H1 (cell line): ENCODE data around the gene URAD. TPM values are rescaled to one million over a fixed set of nuclear protein-coding genes. Genes with fewer than 3 reads are reported as not detected.

ENCODE experiments used
- CTCF ChIA-PET: fragments of 300-600 bp; sonication (Branson Sonifier 250); formaldehyde crosslinking; loops from one replicate; lab custom pipeline; 2021; ENCODE audit not compliant: partially characterized antibody; lab: Charles Lee
- POLR2A ChIA-PET: fragments of 300-600 bp; sonication (Branson Sonifier 250); formaldehyde crosslinking; loops from one replicate; lab custom pipeline; 2021; ENCODE audit warnings: inconsistent platforms; ENCODE audit not compliant: partially characterized antibody; lab: Charles Lee
- DNase-seq, 2 experiments: peaks; one replicate each; pipeline versions ENCODE4 v3.0.0 to v3.0.0-alpha.2; 2010 to 2022; ENCODE audit warnings: low spot score in 2 of 2, low read depth in 1 of 2, mixed read lengths in 1 of 2
- FAIRE-seq: peaks from 2 replicates; lab custom pipeline; 2011; peaks lifted over from hg19 to GRCh38; lab: Jason Lieb, UNC
- H2AFZ ChIP-seq: 2 replicates; pipeline ENCODE4 v1.8.1; 2012; ENCODE audit warnings: low read length, inconsistent platforms
- H2AK5ac ChIP-seq: 2 replicates; pipeline ENCODE4 v1.6.1; 2013; ENCODE audit warnings: low read depth, low read length
- H2BK120ac ChIP-seq: replicated peaks from 2 replicates; pipeline ENCODE3; 2013; ENCODE audit warnings: low read depth, low read length, inconsistent platforms
- H2BK12ac ChIP-seq: 2 replicates; pipeline ENCODE4 v1.6.1; 2013; ENCODE audit warnings: low read depth, low read length
- H2BK15ac ChIP-seq: 2 replicates; pipeline ENCODE4 v1.6.1; 2013; ENCODE audit warnings: low read length
- H2BK20ac ChIP-seq: 2 replicates; pipeline ENCODE4 v1.6.1; 2013; ENCODE audit warnings: low read length
- H2BK5ac ChIP-seq: 2 replicates; pipeline ENCODE4 v1.6.1; 2013; ENCODE audit warnings: low read depth, low read length
- H3K14ac ChIP-seq: 2 replicates; pipeline ENCODE4 v1.6.1; 2013; ENCODE audit warnings: inconsistent platforms; ENCODE audit not compliant: insufficient read length
- H3K18ac ChIP-seq: 2 replicates; pipeline ENCODE4 v1.6.1; 2013; ENCODE audit warnings: low read length; ENCODE audit errors: extremely low read depth
- H3K23ac ChIP-seq: 2 replicates; pipeline ENCODE4 v1.6.1; 2013; ENCODE audit warnings: inconsistent platforms; ENCODE audit not compliant: insufficient read length
- H3K23me2 ChIP-seq: 2 replicates; pipeline ENCODE4 v1.6.1; 2013; ENCODE audit warnings: low read depth, low read length
- H3K27ac ChIP-seq: 2 replicates; pipeline ENCODE4 v1.6.1; 2011; ENCODE audit warnings: low read depth, low read length, inconsistent platforms
- H3K27me3 ChIP-seq, 4 experiments: replicated peaks in 1 of 4; 1 replicate in 1 of 4; 2 replicates in 3 of 4; pipeline versions ENCODE4 v1.6.1 to v1.8.1; 2011 to 2013; ENCODE audit warnings: low read length in 3 of 4, mild to moderate bottlenecking in 3 of 4, inconsistent platforms in 2 of 4, mixed read lengths in 2 of 4, moderate library complexity in 1 of 4; ENCODE audit not compliant: control insufficient read depth in 3 of 4, insufficient read depth in 3 of 4; ENCODE audit errors: extremely low read depth in 1 of 4
- H3K36me3 ChIP-seq, 4 experiments: 2 replicates each; pipeline versions ENCODE4 v1.6.1 to v1.8.1; 2011 to 2013; ENCODE audit warnings: mild to moderate bottlenecking in 4 of 4, low read length in 3 of 4, moderate library complexity in 2 of 4, control low read depth in 1 of 4, inconsistent platforms in 1 of 4; ENCODE audit not compliant: insufficient read depth in 4 of 4, control insufficient read depth in 2 of 4
- H3K4ac ChIP-seq: replicated peaks from 2 replicates; pipeline ENCODE3; 2013; ENCODE audit warnings: low read length, low read depth, mixed read lengths, inconsistent platforms; ENCODE audit not compliant: insufficient read length
- H3K4me1 ChIP-seq, 4 experiments: replicated peaks in 1 of 4; 1 replicate in 1 of 4; 2 replicates in 3 of 4; pipeline versions ENCODE4 v1.6.1 to v1.8.1; 2011 to 2013; ENCODE audit warnings: low read length in 3 of 4, inconsistent platforms in 2 of 4, mixed read lengths in 1 of 4; ENCODE audit not compliant: insufficient read depth in 4 of 4, control insufficient read depth in 3 of 4
- H3K4me2 ChIP-seq, 2 experiments: 2 replicates each; pipeline versions ENCODE4 v1.6.1 to v1.8.1; 2011 to 2013; ENCODE audit warnings: low read depth in 2 of 2, low read length in 2 of 2, control low read depth in 1 of 2, inconsistent platforms in 1 of 2, mild to moderate bottlenecking in 1 of 2; ENCODE audit not compliant: insufficient read depth in 1 of 2
- H3K4me3 ChIP-seq, 4 experiments: fragments of 200-600, 300-600 bp in 1 of 4; sonication (generic), shearing (Covaris generic), sonication (Bioruptor Twin) in 1 of 4; 2 replicates each; pipeline versions ENCODE4 v1.5.1 to v1.8.1; 2011 to 2016; ENCODE audit warnings: low read length in 4 of 4, low read depth in 3 of 4, control low read depth in 2 of 4, inconsistent platforms in 2 of 4, mild to moderate bottlenecking in 2 of 4, mixed read lengths in 1 of 4, moderate library complexity in 1 of 4; ENCODE audit not compliant: insufficient read depth in 2 of 4; ENCODE audit errors: extremely low read depth in 1 of 4
- H3K56ac ChIP-seq: replicated peaks from 2 replicates; pipeline ENCODE3; 2013; ENCODE audit warnings: low read depth, mild to moderate bottlenecking, mixed read lengths, low read length, inconsistent platforms; ENCODE audit not compliant: insufficient read length
- H3K79me1 ChIP-seq: 2 replicates; pipeline ENCODE4 v1.6.1; 2013; ENCODE audit warnings: low read depth, low read length, control low read depth
- H3K79me2 ChIP-seq, 2 experiments: 2 replicates each; pipeline versions ENCODE4 v1.6.1 to v1.8.1; 2012 to 2013; ENCODE audit warnings: low read length in 2 of 2, mild to moderate bottlenecking in 2 of 2, inconsistent platforms in 1 of 2; ENCODE audit not compliant: insufficient read depth in 2 of 2, control insufficient read depth in 1 of 2
- H3K9ac ChIP-seq, 4 experiments: replicated peaks in 1 of 4; 1 replicate in 1 of 4; 2 replicates in 3 of 4; pipeline versions ENCODE4 v1.6.1 to v1.8.1; 2011 to 2013; ENCODE audit warnings: low read depth in 3 of 4, low read length in 3 of 4, control low read depth in 2 of 4, mild to moderate bottlenecking in 2 of 4, moderate library complexity in 2 of 4, inconsistent platforms in 1 of 4; ENCODE audit errors: extremely low read depth in 1 of 4
- H3K9me3 ChIP-seq, 2 experiments: 2 replicates each; pipeline versions ENCODE4 v1.6.1 to v1.8.1; 2012 to 2013; ENCODE audit warnings: mild to moderate bottlenecking in 2 of 2, moderate library complexity in 2 of 2, control low read depth in 1 of 2, inconsistent platforms in 1 of 2, low read depth in 1 of 2, low read length in 1 of 2, mixed read lengths in 1 of 2; ENCODE audit not compliant: insufficient read depth in 2 of 2
- H4K20me1 ChIP-seq, 2 experiments: replicated peaks in 1 of 2; 2 replicates each; pipeline versions ENCODE3 to v1.8.1; 2011 to 2013; ENCODE audit warnings: inconsistent platforms in 2 of 2, low read length in 2 of 2, mild to moderate bottlenecking in 1 of 2; ENCODE audit not compliant: insufficient read depth in 2 of 2, control insufficient read depth in 1 of 2
- H4K5ac ChIP-seq: 2 replicates; pipeline ENCODE4 v1.6.1; 2013; ENCODE audit warnings: low read length, low read depth, mixed read lengths, inconsistent platforms; ENCODE audit not compliant: insufficient read length
- H4K8ac ChIP-seq: 2 replicates; pipeline ENCODE4 v1.8.0; 2013; ENCODE audit warnings: mild to moderate bottlenecking, moderate library complexity, low read length, inconsistent platforms; ENCODE audit not compliant: insufficient read depth; ENCODE audit errors: extremely low read depth
- H4K91ac ChIP-seq: replicated peaks from 2 replicates; pipeline ENCODE3; 2013; ENCODE audit warnings: low read length, mixed read lengths, inconsistent platforms; ENCODE audit not compliant: insufficient read length
- ATF2 ChIP-seq: IDR thresholded peaks from 2 replicates; pipeline ENCODE4 v1.6.1; 2012; ENCODE audit warnings: low read length, inconsistent platforms
- BCL11A ChIP-seq, 2 experiments: IDR thresholded peaks; one replicate each; pipeline ENCODE4 v1.6.1; 2011; ENCODE audit warnings: low read depth in 2 of 2, low read length in 2 of 2, mild to moderate bottlenecking in 2 of 2
- FOSL1 ChIP-seq: IDR thresholded peaks from 2 replicates; pipeline ENCODE4 v1.6.1; 2011; ENCODE audit warnings: mild to moderate bottlenecking, low read depth, low read length, moderate library complexity; ENCODE audit not compliant: insufficient read depth
- GTF2F1 ChIP-seq: IDR thresholded peaks from 2 replicates; pipeline ENCODE4 v1.6.1; 2012; ENCODE audit warnings: low read depth, low read length, improper control_type of control experiment, borderline replicate concordance
- JUND ChIP-seq: IDR thresholded peaks from 2 replicates; pipeline ENCODE4 v1.6.1; 2011; ENCODE audit warnings: mild to moderate bottlenecking, improper control_type of control experiment, low read length
- KDM4A ChIP-seq: IDR thresholded peaks from one replicate; pipeline ENCODE4 v1.7.1; 2012; ENCODE audit warnings: low read depth, mild to moderate bottlenecking, moderate library complexity, low read length, inconsistent platforms; ENCODE audit not compliant: severe bottlenecking
- KDM5A ChIP-seq: fragments of 200-600 bp; IDR thresholded peaks from 2 replicates; pipeline ENCODE4 v1.7.1; 2012; ENCODE audit warnings: mild to moderate bottlenecking, low read length, inconsistent platforms, mixed read lengths
- SP1 ChIP-seq: IDR thresholded peaks from 2 replicates; pipeline ENCODE4 v1.6.1; 2011; ENCODE audit warnings: low read depth, low read length
- TEAD4 ChIP-seq: IDR thresholded peaks from 2 replicates; pipeline ENCODE4 v1.6.1; 2012; ENCODE audit warnings: low read depth, low read length, inconsistent platforms, mixed read lengths
- WGBS, 2 experiments: shearing (Covaris generic) in 1 of 2; methylation state at CpG; one replicate each; pipeline versions ENCODE4 v1.1.6 to v1.1.7; 2013 to 2015; ENCODE audit warnings: low lambda C conversion rate in 2 of 2, mixed read lengths in 2 of 2, inconsistent platforms in 1 of 2, low coverage in 1 of 2, missing lambda C conversion rate in 1 of 2; ENCODE audit not compliant: insufficient replicate concordance in 2 of 2, insufficient coverage in 1 of 2, insufficient read length in 1 of 2; ENCODE audit errors: extremely low coverage in 1 of 2, missing lambda C conversion rate in 1 of 2; 5-methylcytosine and 5-hydroxymethylcytosine counted together
- polyA plus RNA-seq, 7 experiments: library from polyadenylated mRNA; depleted of rRNA in 3 of 7; stranded (reverse) in 5 of 7; unstranded in 2 of 7; fragments of >200 nt in 5 of 7; fragments of 200-250 nt in 2 of 7; gene quantifications; 1 replicate in 5 of 7; 2 replicates in 1 of 7; 4 replicates in 1 of 7; pipeline versions ENCODE4 v1.2.1 to v1.2.3, GENCODE V29; 2011 to 2013; ENCODE audit warnings: missing spikeins in 2 of 7, mixed read lengths in 2 of 7
- total RNA-seq: library from RNA; stranded (reverse); fragmentation: NEBNext Ultra II Directional; extraction: Animal tissue kit (Norgen Biotek cat#: 25700); gene quantifications from 2 replicates; pipeline ENCODE4 v1.2.1, GENCODE V29; 2021
- TF ChIP-seq, protein P1 (sequence below): IDR thresholded peaks from 2 replicates; pipeline ENCODE4 v1.6.1; 2012; ENCODE audit warnings: inconsistent platforms
- TF ChIP-seq, protein P2 (sequence below): IDR thresholded peaks from 2 replicates; pipeline ENCODE4 v1.6.1; 2012; ENCODE audit warnings: inconsistent platforms

The URAD gene
- total and polyA plus RNA-seq, 2 of the 8 experiments (the other 6 are each of a cell fraction or from before 2014, with no cell fraction given) = not detected

- Histone ChIP-seq H2BK20ac (no peak overlapping the region), H3K18ac (no peak overlapping the region)
- 67% methylated on average over 2 of the region's 2 CpGs; no CpG with 5 or more reads in 1 of the 2 experiments for WGBS, 2 experiments
Observed at GRCh38 chr13:27982361-27982760, 6.1 kb downstream of the URAD start.

More at GRCh38 chr13:27982361-27982760, 6.1 kb downstream of the URAD start:
- H2BK12ac ChIP-seq = no peak overlapping the region
- no peak overlapping the region for H4K5ac ChIP-seq
- FAIRE-seq = no peak
- no peak overlapping the region for H3K27ac ChIP-seq
- H3K4me2 ChIP-seq = no peak overlapping the region
- H3K4me3 ChIP-seq = no peak overlapping the region
- no peak overlapping the region for H3K23ac ChIP-seq
- no peak overlapping the region for H2AFZ ChIP-seq
- H3K9me3 ChIP-seq = no peaks in the 10 kb centered on the region
- H3K56ac ChIP-seq = no peak overlapping the region
- H4K91ac ChIP-seq = no peak overlapping the region
- no peaks in the 10 kb centered on the region for H3K79me1 ChIP-seq
- DNase-seq = no peak
- no peak overlapping the region for H3K4ac ChIP-seq
- H4K8ac ChIP-seq = no peak overlapping the region
- peaks cover 0 to 11% (median 0%) of the 10 kb centered on the region in 4 experiments; a peak in 1 of 8 replicates for H3K36me3 ChIP-seq
- H3K14ac ChIP-seq = no peak overlapping the region
- TF ChIP-seq ATF2 (no peak), KDM5A (no peak), TEAD4 (no peak), KDM4A (no peak), SP1 (no peak), GTF2F1 (no peak), FOSL1 (no peak), JUND (no peak), BCL11A (IDR thresholded peaks at IDR 0.05; ENCODE audit: low read depth in 2 of 2, low read length in 2 of 2) (no peak)
- TF ChIP-seq, protein P1, sequence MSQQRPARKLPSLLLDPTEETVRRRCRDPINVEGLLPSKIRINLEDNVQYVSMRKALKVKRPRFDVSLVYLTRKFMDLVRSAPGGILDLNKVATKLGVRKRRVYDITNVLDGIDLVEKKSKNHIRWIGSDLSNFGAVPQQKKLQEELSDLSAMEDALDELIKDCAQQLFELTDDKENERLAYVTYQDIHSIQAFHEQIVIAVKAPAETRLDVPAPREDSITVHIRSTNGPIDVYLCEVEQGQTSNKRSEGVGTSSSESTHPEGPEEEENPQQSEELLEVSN = no peak
- TF ChIP-seq, protein P2, sequence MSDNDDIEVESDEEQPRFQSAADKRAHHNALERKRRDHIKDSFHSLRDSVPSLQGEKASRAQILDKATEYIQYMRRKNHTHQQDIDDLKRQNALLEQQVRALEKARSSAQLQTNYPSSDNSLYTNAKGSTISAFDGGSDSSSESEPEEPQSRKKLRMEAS = no peak
- no peak overlapping the region for H2BK120ac ChIP-seq
- ChIA-PET CTCF (interaction anchor here (0.7 to 20.5 kb wide), 14 partner anchors 14 to 621 kb away, joined by 3 to 283 read pairs (median 6); partner anchors contain the start of gene CDX2), POLR2A (interaction anchor here (0.6 to 0.8 kb wide), 2 partner anchors 12 to 155 kb away, joined by 3 to 4 read pairs; no protein-coding TSS in a partner anchor)
- H2BK5ac ChIP-seq = no peak overlapping the region
- H2AK5ac ChIP-seq = no peak overlapping the region
- no peak overlapping the region for H2BK15ac ChIP-seq
- H3K4me1 ChIP-seq = peaks cover 0 to 13% (median 4%) of the 10 kb centered on the region in 4 experiments; a peak in 4 of 7 replicates
- peaks cover 2% of the 10 kb centered on the region; the same call in 1 of the 2 replicates for H3K23me2 ChIP-seq
- no peak overlapping the region for H3K9ac ChIP-seq
- H3K27me3 ChIP-seq = peaks cover 62 to 82% (median 77%) of the 10 kb centered on the region in 4 experiments
- no peaks in the 10 kb centered on the region for H3K79me2 ChIP-seq
- H4K20me1 ChIP-seq = peaks cover 8 to 27% of the 10 kb centered on the region in 2 experiments
